Measurements from ENCODE around the gene STC2. TPM values are rescaled to one million over a fixed set of nuclear protein-coding genes. Genes with fewer than 3 reads are reported as not detected.

Gene STC2
- total RNA-seq, 1 donor from 2014 or later, result 482 TPM

- peak; percentile 57 for DNase-seq (ENCODE audit: low read depth)
Measured at GRCh38 chr5:173329491-173330337, 1.5 kb upstream of the STC2 start.

GRCh38 chr5:173328844-173329490, 753 bp upstream of the STC2 start:
- DNase-seq (ENCODE audit: low read depth), result peak; percentile 70

GRCh38 chr5:173327084-173327947, 898 bp downstream of the STC2 start:
- DNase-seq (ENCODE audit: low read depth), result peak; percentile 64

- peak; percentile 91 for DNase-seq (ENCODE audit: low read depth)
Measured at GRCh38 chr5:173326501-173326960, 1.7 kb downstream of the STC2 start.

- DNase-seq (ENCODE audit: low read depth), result peak; percentile 40
Measured at GRCh38 chr5:173325091-173325698, 3.0 kb downstream of the STC2 start.

GRCh38 chr5:173324115-173325001, 3.9 kb downstream of the STC2 start:
- peak; percentile 94 for DNase-seq (ENCODE audit: low read depth)

- no peak for DNase-seq (ENCODE audit: low read depth)
Measured at GRCh38 chr5:173323799-173324114, 4.5 kb downstream of the STC2 start.

GRCh38 chr5:173323106-173323798, 5.0 kb downstream of the STC2 start:
- peak; percentile 16 for DNase-seq (ENCODE audit: low read depth)

- DNase-seq (ENCODE audit: low read depth), result peak; percentile 77
Measured at GRCh38 chr5:173321886-173322285, 6.3 kb downstream of the STC2 start.

GRCh38 chr5:173320259-173320658, 8.0 kb downstream of the STC2 start:
- peak; percentile 44 for DNase-seq (ENCODE audit: low read depth)

GRCh38 chr5:173319646-173320045, 8.6 kb downstream of the STC2 start:
- peak; percentile 34 for DNase-seq (ENCODE audit: low read depth)

- peak; percentile 40 for DNase-seq (ENCODE audit: low read depth)
Measured at GRCh38 chr5:173318881-173319620, 9.2 kb downstream of the STC2 start.

- DNase-seq (ENCODE audit: low read depth), result no peak
Measured at GRCh38 chr5:173318330-173318729, 9.9 kb downstream of the STC2 start.

GRCh38 chr5:173317852-173318251, 10.4 kb downstream of the STC2 start:
- no peak for DNase-seq (ENCODE audit: low read depth)

- peak; percentile 26 for DNase-seq (ENCODE audit: low read depth)
Measured at GRCh38 chr5:173317091-173317730, 11.0 kb downstream of the STC2 start.

GRCh38 chr5:173316339-173317020, 11.7 kb downstream of the STC2 start:
- peak; percentile 11 for DNase-seq (ENCODE audit: low read depth)

GRCh38 chr5:173315495-173316338, 12.5 kb downstream of the STC2 start:
- DNase-seq (ENCODE audit: low read depth), result peak; percentile 81
